Astrocyte (in vitro differentiated cells and primary cell): ENCODE results near the gene UBE2S. TPM values are rescaled to one million over a fixed set of nuclear protein-coding genes. Genes with fewer than 3 reads are reported as not detected.

ENCODE experiments used
- DNase-seq: peaks from one replicate; pipeline ENCODE4 v3.0.0-alpha.2; 2010; ENCODE audit warnings: low read depth
- FAIRE-seq: peaks from 2 replicates; lab custom pipeline; 2011; peaks lifted over from hg19 to GRCh38; lab: Jason Lieb, UNC
- H2AFZ ChIP-seq: 2 replicates; pipeline ENCODE4 v1.6.0; 2012; ENCODE audit warnings: low read depth, low read length, inconsistent platforms
- H3K27ac ChIP-seq: 2 replicates; pipeline ENCODE4 v1.5.1; 2011; ENCODE audit warnings: low read depth, low read length, inconsistent platforms
- H3K27me3 ChIP-seq: 2 replicates; pipeline ENCODE4 v1.6.0; 2011; ENCODE audit warnings: low read length, inconsistent platforms; ENCODE audit not compliant: insufficient read depth
- H3K36me3 ChIP-seq: 2 replicates; pipeline ENCODE4 v1.5.1; 2011; ENCODE audit warnings: low read length, inconsistent platforms; ENCODE audit not compliant: insufficient read depth
- H3K4me1 ChIP-seq: 2 replicates; pipeline ENCODE4 v1.5.1; 2011; ENCODE audit warnings: low read length, inconsistent platforms; ENCODE audit not compliant: insufficient read depth
- H3K4me2 ChIP-seq: 2 replicates; pipeline ENCODE4 v1.6.0; 2012; ENCODE audit warnings: low read length, inconsistent platforms
- H3K4me3 ChIP-seq: 2 replicates; pipeline ENCODE4 v1.5.1; 2011; ENCODE audit warnings: low read depth, mild to moderate bottlenecking, low read length, inconsistent platforms; ENCODE audit not compliant: insufficient read depth
- H3K79me2 ChIP-seq: 2 replicates; pipeline ENCODE4 v1.6.0; 2012; ENCODE audit warnings: mild to moderate bottlenecking, low read length, inconsistent platforms; ENCODE audit not compliant: insufficient read depth
- H3K9ac ChIP-seq: 2 replicates; pipeline ENCODE4 v1.6.0; 2012; ENCODE audit warnings: mild to moderate bottlenecking, low read length, inconsistent platforms
- H3K9me3 ChIP-seq: 2 replicates; pipeline ENCODE4 v1.5.1; 2012; ENCODE audit warnings: low read depth, mild to moderate bottlenecking, low read length, inconsistent platforms; ENCODE audit not compliant: insufficient read depth
- H4K20me1 ChIP-seq: 2 replicates; pipeline ENCODE4 v1.6.0; 2012; ENCODE audit warnings: low read length, inconsistent platforms; ENCODE audit not compliant: insufficient read depth
- H3K27ac Mint-ChIP-seq: one replicate; pipeline ENCODE4 v1.8.0; 2021; ENCODE audit warnings: mild to moderate bottlenecking, mixed read lengths; ENCODE audit not compliant: unreplicated experiment
- H3K27me3 Mint-ChIP-seq: one replicate; pipeline ENCODE4 v1.8.0; 2021; ENCODE audit warnings: low read depth, mixed read lengths; ENCODE audit not compliant: unreplicated experiment
- H3K36me3 Mint-ChIP-seq: one replicate; pipeline ENCODE4 v1.8.0; 2021; ENCODE audit warnings: low read depth, mixed read lengths; ENCODE audit not compliant: unreplicated experiment
- H3K4me1 Mint-ChIP-seq: one replicate; pipeline ENCODE4 v1.8.0; 2021; ENCODE audit warnings: low read depth, mixed read lengths; ENCODE audit not compliant: unreplicated experiment
- H3K4me3 Mint-ChIP-seq: one replicate; pipeline ENCODE4 v1.8.0; 2021; ENCODE audit warnings: mild to moderate bottlenecking, moderate library complexity, mixed read lengths; ENCODE audit not compliant: unreplicated experiment
- H3K9me3 Mint-ChIP-seq: one replicate; pipeline ENCODE4 v1.8.0; 2021; ENCODE audit warnings: mild to moderate bottlenecking, mixed read lengths; ENCODE audit not compliant: unreplicated experiment
- EZH2 ChIP-seq: IDR thresholded peaks from 2 replicates; pipeline ENCODE4 v1.6.1; 2012; ENCODE audit warnings: mild to moderate bottlenecking, low read length, inconsistent platforms; ENCODE audit not compliant: insufficient read depth
- total RNA-seq: library from RNA; stranded (reverse); gene quantifications from 2 replicates; pipeline ENCODE4 v1.2.1, GENCODE V29; 2021
- TF ChIP-seq, protein P1 (sequence below): IDR thresholded peaks from 2 replicates; pipeline ENCODE4 v1.5.1; 2011; ENCODE audit warnings: low read depth, mild to moderate bottlenecking, inconsistent platforms, low read length, moderate library complexity; ENCODE audit not compliant: insufficient read depth

UBE2S gene
- total RNA-seq, 1 donor from 2014 or later: 116 TPM

DNA sequence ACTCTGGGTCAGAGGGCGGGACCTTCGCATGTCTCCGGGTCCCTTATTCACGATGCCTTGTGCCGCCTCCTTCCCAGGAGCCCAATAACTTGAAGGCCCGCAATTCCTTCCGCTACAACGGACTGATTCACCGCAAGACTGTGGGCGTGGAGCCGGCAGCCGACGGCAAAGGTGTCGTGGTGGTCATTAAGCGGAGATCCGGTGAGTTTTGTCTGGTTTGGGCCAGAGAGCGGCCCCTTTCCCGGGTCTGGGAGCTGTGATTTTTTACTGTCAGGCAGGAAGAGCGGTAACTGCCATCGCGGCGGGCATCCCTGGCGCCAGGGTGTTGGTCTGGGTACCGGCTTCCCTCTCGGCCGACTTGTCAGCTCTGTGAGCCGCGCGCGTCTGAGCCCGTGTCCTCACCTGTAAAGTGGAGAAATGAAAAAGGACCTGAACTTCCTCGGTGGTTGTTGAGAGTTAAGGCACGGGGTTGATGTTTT lies 21.1 kb downstream of the UBE2S start:
- Histone ChIP-seq H3K9ac (peak overlapping the region; percentile 98), H4K20me1 (peaks cover 57% of the 10 kb centered on the region), H3K27me3 (no peaks in the 10 kb centered on the region), H3K36me3 (peaks cover 30% of the 10 kb centered on the region), H2AFZ (no peak overlapping the region), H3K4me3 (peak overlapping the region; percentile 95), H3K27ac (peak overlapping the region; percentile 93), H3K79me2 (peaks cover 50% of the 10 kb centered on the region), H3K4me2 (peak overlapping the region; percentile 97), H3K9me3 (no peaks in the 10 kb centered on the region), H3K4me1 (peaks cover 52% of the 10 kb centered on the region)
- TF ChIP-seq, protein P1, sequence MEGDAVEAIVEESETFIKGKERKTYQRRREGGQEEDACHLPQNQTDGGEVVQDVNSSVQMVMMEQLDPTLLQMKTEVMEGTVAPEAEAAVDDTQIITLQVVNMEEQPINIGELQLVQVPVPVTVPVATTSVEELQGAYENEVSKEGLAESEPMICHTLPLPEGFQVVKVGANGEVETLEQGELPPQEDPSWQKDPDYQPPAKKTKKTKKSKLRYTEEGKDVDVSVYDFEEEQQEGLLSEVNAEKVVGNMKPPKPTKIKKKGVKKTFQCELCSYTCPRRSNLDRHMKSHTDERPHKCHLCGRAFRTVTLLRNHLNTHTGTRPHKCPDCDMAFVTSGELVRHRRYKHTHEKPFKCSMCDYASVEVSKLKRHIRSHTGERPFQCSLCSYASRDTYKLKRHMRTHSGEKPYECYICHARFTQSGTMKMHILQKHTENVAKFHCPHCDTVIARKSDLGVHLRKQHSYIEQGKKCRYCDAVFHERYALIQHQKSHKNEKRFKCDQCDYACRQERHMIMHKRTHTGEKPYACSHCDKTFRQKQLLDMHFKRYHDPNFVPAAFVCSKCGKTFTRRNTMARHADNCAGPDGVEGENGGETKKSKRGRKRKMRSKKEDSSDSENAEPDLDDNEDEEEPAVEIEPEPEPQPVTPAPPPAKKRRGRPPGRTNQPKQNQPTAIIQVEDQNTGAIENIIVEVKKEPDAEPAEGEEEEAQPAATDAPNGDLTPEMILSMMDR: no peak
- no peak for TF ChIP-seq EZH2
- H3K27ac Mint-ChIP-seq: peak overlapping the region; percentile 98
- H3K4me1 Mint-ChIP-seq: peaks cover 33% of the 10 kb centered on the region
- peaks cover 28% of the 10 kb centered on the region for H3K36me3 Mint-ChIP-seq
- H3K4me3 Mint-ChIP-seq: peak overlapping the region; percentile 100
- H3K9me3 Mint-ChIP-seq: peaks cover 2% of the 10 kb centered on the region
- no peaks in the 10 kb centered on the region for H3K27me3 Mint-ChIP-seq
- DNase-seq (no peak), FAIRE-seq (no peak)

DNA sequence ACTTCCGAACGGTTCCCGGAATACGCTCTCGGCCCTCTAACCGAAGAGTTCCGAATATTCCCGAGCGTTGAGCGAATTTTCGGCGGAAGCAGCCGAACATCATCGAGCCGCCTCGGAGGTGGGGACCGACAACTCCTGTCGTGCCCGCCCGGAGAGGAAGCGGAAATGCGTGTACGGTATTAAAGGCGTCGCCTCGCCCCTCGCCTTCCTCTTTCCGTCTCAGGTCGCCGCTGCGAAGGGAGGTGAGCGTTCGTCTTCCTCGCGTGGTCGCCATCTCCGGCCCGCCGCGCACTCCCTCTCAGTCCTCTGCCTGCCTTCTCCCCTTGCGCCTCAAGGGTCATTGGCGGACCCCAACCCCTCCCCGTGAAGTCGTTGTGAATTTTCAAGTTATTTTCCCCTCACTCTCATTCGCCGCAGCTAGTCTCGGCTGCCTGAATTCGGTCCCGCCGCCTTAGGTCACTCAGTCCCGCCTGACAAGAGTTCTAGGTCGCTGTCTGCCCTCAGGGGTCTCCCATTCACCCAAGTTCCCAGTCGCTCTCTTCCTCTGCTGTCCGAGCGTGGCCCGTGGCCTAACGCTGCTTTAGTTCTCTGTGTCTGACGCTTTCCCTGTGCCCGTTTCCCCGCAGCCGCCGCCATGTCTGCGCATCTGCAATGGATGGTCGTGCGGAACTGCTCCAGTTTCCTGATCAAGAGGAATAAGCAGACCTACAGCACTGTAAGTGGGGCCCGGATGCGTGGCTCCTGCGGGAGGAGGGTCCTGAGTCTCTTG lies 21.7 kb downstream of the UBE2S start, which contains the start of gene RPL28:
TSS of gene RPL28 (plus strand) at position 209 of the 769 bp plus-strand sequence. CDS start at position 635, 426 bp downstream.
- peak within 1 kb of the TSS; percentile 98 for H3K27ac Mint-ChIP-seq
- H3K4me3 ChIP-seq: peak within 1 kb of the TSS; percentile 95
- peak within 1 kb of the TSS; percentile 97 for H3K4me2 ChIP-seq
- H3K9ac ChIP-seq: peak within 1 kb of the TSS; percentile 98
- peak within 1 kb of the TSS; percentile 93 for H2AFZ ChIP-seq
- peaks cover 52% of the 10 kb centered on the region for H3K4me1 ChIP-seq
- H3K27ac ChIP-seq: peak within 1 kb of the TSS; percentile 93
- no peaks in the 10 kb centered on the region for H3K9me3 ChIP-seq
- TF ChIP-seq, protein P1: no peak
- no peak for TF ChIP-seq EZH2
- no peaks in the 10 kb centered on the region for H3K27me3 Mint-ChIP-seq
- peaks cover 2% of the 10 kb centered on the region for H3K9me3 Mint-ChIP-seq
- H3K36me3 ChIP-seq: peaks cover 30% of the 10 kb centered on the region
- peaks cover 27% of the 10 kb centered on the region for H3K36me3 Mint-ChIP-seq
- FAIRE-seq (no peak), DNase-seq (peak; percentile 88)
- H3K4me1 Mint-ChIP-seq: peaks cover 32% of the 10 kb centered on the region
- H3K4me3 Mint-ChIP-seq: peak within 1 kb of the TSS; percentile 100
- H3K79me2 ChIP-seq: peaks cover 50% of the 10 kb centered on the region
- peaks cover 51% of the 10 kb centered on the region for H4K20me1 ChIP-seq
- H3K27me3 ChIP-seq: no peaks in the 10 kb centered on the region
